GM23248 (cell line): ENCODE results near the gene CEBPA.

ENCODE experiments used
- EZH2 ChIP-seq: fragments of 200-600 bp; sonication (generic); IDR thresholded peaks from 2 replicates; pipeline ENCODE4 v1.6.1; 2018; ENCODE audit warnings: antibody characterized with exemption, mild to moderate bottlenecking; ENCODE audit not compliant: insufficient read depth, poor library complexity, severe bottlenecking
- EZH2phosphoT487 ChIP-seq: fragments of 200-600 bp; sonication (generic); IDR thresholded peaks from 2 replicates; pipeline ENCODE4 v1.6.1; 2018; ENCODE audit warnings: antibody characterized with exemption, moderate library complexity, mild to moderate bottlenecking, low read depth; ENCODE audit not compliant: insufficient read depth

DNA sequence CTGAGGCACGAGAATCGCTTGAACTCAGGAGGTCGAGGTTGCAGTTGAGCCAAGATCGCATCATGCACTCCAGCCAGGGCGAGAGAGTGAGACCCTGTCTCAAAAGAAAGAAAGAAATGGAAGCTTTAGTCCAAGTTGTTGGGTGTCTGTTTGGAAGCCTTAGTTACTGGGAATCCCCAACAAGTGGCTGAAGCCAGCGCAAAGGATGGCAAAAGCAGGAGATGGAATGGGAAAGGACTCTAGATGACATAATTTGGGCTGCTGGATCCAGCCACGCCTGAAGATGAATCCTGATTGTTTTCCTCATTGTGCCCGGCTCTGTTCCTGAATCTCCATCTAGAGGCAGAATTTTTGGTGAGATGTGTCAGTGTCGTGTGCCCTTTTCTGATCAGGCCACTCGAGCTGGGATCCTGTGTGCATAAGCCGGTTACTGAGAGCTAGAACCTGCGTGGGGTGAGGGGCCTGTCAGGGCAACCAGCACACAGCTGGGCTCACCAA lies 18.1 kb downstream of the CEBPA start:
- TF ChIP-seq EZH2phosphoT487: no peak
- no peak for TF ChIP-seq EZH2
